ENCODE results near the gene VPS35L.

The VPS35L gene

DNA sequence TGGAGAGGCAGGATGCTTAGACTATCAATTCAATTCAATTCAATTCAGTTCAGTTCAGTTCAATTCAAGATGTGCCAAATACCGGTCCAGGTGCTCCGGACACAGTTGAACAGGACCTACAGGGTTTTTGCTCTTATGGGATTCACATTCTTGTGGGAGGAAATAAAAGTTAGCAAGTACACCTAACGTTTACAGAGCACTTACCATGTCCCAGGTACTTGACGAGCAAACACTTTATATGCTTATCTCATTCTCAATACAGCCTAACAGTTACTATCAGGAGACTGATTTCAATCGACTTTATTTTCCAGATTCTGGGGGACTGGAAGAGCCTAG, 33.1 kb upstream of the VPS35L start:
- Histone ChIP-seq H3K4me1 (ENCODE audit: control insufficient read depth, low read depth, low read length) (peaks cover 15% of the 10 kb centered on the region), H2BK15ac (replicated peaks; ENCODE audit: low read depth) (no peak overlapping the region), H3K56ac (ENCODE audit: low read length) (peak overlapping the region; percentile 80), H3K27ac (ENCODE audit: low read depth, low read length) (peak overlapping the region; percentile 26), H3K79me1 (ENCODE audit: low read length) (peaks cover 10% of the 10 kb centered on the region), H2BK120ac (ENCODE audit: low read depth, low read length) (no peak overlapping the region), H2AK5ac (ENCODE audit: low read length) (no peak overlapping the region), H2BK5ac (ENCODE audit: low read length) (no peak overlapping the region), H4K8ac (ENCODE audit: low read depth, low read length) (no peak overlapping the region), H3K79me2 (ENCODE audit: control insufficient read depth, insufficient read depth, low read length) (peaks cover 12% of the 10 kb centered on the region), H3K23ac (ENCODE audit: low read length) (no peak overlapping the region), H3K4me2 (ENCODE audit: low read length) (peak overlapping the region; percentile 34), H4K5ac (ENCODE audit: low read length) (peak overlapping the region; percentile 97), H3K18ac (ENCODE audit: low read length) (no peak overlapping the region), H3K36me3 (ENCODE audit: control insufficient read depth, insufficient read depth, low read length) (no peaks in the 10 kb centered on the region), H3K9ac (ENCODE audit: low read length) (peak overlapping the region; percentile 53), H3K4me3 (ENCODE audit: low read length) (no peak overlapping the region), H3K4ac (ENCODE audit: low read depth, low read length) (no peak overlapping the region), H3K27me3 (ENCODE audit: insufficient read depth, low read length, poor library complexity) (no peaks in the 10 kb centered on the region)
- no peak for DNase-seq
- no CpG with 5 or more reads among the region's 5 CpGs for WGBS (ENCODE audit: extremely low coverage, insufficient coverage, low lambda C conversion rate)

- Histone ChIP-seq H4K8ac (ENCODE audit: low read depth, low read length) (no peak overlapping the region), H3K56ac (ENCODE audit: low read length) (peak overlapping the region; percentile 73), H3K79me1 (ENCODE audit: low read length) (peaks cover 9% of the 10 kb centered on the region), H2BK120ac (ENCODE audit: low read depth, low read length) (no peak overlapping the region), H3K9ac (ENCODE audit: low read length) (no peak overlapping the region), H3K23ac (ENCODE audit: low read length) (no peak overlapping the region), H3K4me1 (ENCODE audit: control insufficient read depth, low read depth, low read length) (peaks cover 15% of the 10 kb centered on the region), H3K27ac (ENCODE audit: low read depth, low read length) (no peak overlapping the region), H3K36me3 (ENCODE audit: control insufficient read depth, insufficient read depth, low read length) (no peaks in the 10 kb centered on the region), H3K4ac (ENCODE audit: low read depth, low read length) (no peak overlapping the region), H2BK5ac (ENCODE audit: low read length) (no peak overlapping the region), H3K27me3 (ENCODE audit: insufficient read depth, low read length, poor library complexity) (no peaks in the 10 kb centered on the region), H3K4me2 (ENCODE audit: low read length) (no peak overlapping the region), H2BK15ac (replicated peaks; ENCODE audit: low read depth) (peak overlapping the region; percentile 75), H3K4me3 (ENCODE audit: low read length) (no peak overlapping the region), H2AK5ac (ENCODE audit: low read length) (no peak overlapping the region), H3K79me2 (ENCODE audit: control insufficient read depth, insufficient read depth, low read length) (peaks cover 12% of the 10 kb centered on the region), H3K18ac (ENCODE audit: low read length) (no peak overlapping the region), H4K5ac (ENCODE audit: low read length) (peak overlapping the region; percentile 71)
- WGBS (ENCODE audit: extremely low coverage, insufficient coverage, low lambda C conversion rate), result no CpG with 5 or more reads among the region's 2 CpGs
- DNase-seq, result no peak
These were observed 32.7 kb upstream of the VPS35L start for GRCh38 chr16:19522760-19523159.

- no peak overlapping the region for H3K27ac ChIP-seq (ENCODE audit: low read depth, low read length)
- H2BK5ac ChIP-seq (ENCODE audit: low read length), result no peak overlapping the region
- peaks cover 15% of the 10 kb centered on the region for H3K4me1 ChIP-seq (ENCODE audit: control insufficient read depth, low read depth, low read length)
- peak; percentile 19 for DNase-seq
- no peak overlapping the region for H2BK15ac ChIP-seq (replicated peaks; ENCODE audit: low read depth)
- no peak overlapping the region for H3K9ac ChIP-seq (ENCODE audit: low read length)
- no peak overlapping the region for H4K8ac ChIP-seq (ENCODE audit: low read depth, low read length)
- H3K18ac ChIP-seq (ENCODE audit: low read length), result peak overlapping the region; percentile 54
- no peak overlapping the region for H2BK120ac ChIP-seq (ENCODE audit: low read depth, low read length)
- H3K4me2 ChIP-seq (ENCODE audit: low read length), result no peak overlapping the region
- no peak overlapping the region for H3K4me3 ChIP-seq (ENCODE audit: low read length)
- no CpG with 5 or more reads among the region's 18 CpGs for WGBS (ENCODE audit: extremely low coverage, insufficient coverage, low lambda C conversion rate)
- H3K23ac ChIP-seq (ENCODE audit: low read length), result no peak overlapping the region
- no peak overlapping the region for H4K5ac ChIP-seq (ENCODE audit: low read length)
- peaks cover 12% of the 10 kb centered on the region for H3K79me2 ChIP-seq (ENCODE audit: control insufficient read depth, insufficient read depth, low read length)
- no peaks in the 10 kb centered on the region for H3K27me3 ChIP-seq (ENCODE audit: insufficient read depth, low read length, poor library complexity)
- peaks cover 9% of the 10 kb centered on the region for H3K79me1 ChIP-seq (ENCODE audit: low read length)
- no peak overlapping the region for H3K4ac ChIP-seq (ENCODE audit: low read depth, low read length)
- H3K56ac ChIP-seq (ENCODE audit: low read length), result no peak overlapping the region
- H2AK5ac ChIP-seq (ENCODE audit: low read length), result no peak overlapping the region
- no peaks in the 10 kb centered on the region for H3K36me3 ChIP-seq (ENCODE audit: control insufficient read depth, insufficient read depth, low read length)
These were observed 32.3 kb upstream of the VPS35L start for GRCh38 chr16:19523184-19523558.

- H3K79me2 ChIP-seq (ENCODE audit: control insufficient read depth, insufficient read depth, low read length), result peaks cover 12% of the 10 kb centered on the region
- H3K4me1 ChIP-seq (ENCODE audit: control insufficient read depth, low read depth, low read length), result peaks cover 15% of the 10 kb centered on the region
- H3K27ac ChIP-seq (ENCODE audit: low read depth, low read length), result peak within 1 kb of the TSS; percentile 9
- peak within 1 kb of the TSS; percentile 90 for H3K4me2 ChIP-seq (ENCODE audit: low read length)
- H2AK5ac ChIP-seq (ENCODE audit: low read length), result no peak within 1 kb of the TSS
- H3K79me1 ChIP-seq (ENCODE audit: low read length), result peaks cover 9% of the 10 kb centered on the region
- peak; percentile 98 for DNase-seq
- H4K8ac ChIP-seq (ENCODE audit: low read depth, low read length), result no peak within 1 kb of the TSS
- peak within 1 kb of the TSS; percentile 94 for H3K9ac ChIP-seq (ENCODE audit: low read length)
- peak within 1 kb of the TSS; percentile 88 for H3K56ac ChIP-seq (ENCODE audit: low read length)
- H2BK5ac ChIP-seq (ENCODE audit: low read length), result no peak within 1 kb of the TSS
- WGBS (ENCODE audit: extremely low coverage, insufficient coverage, low lambda C conversion rate), result no CpG with 5 or more reads among the region's 51 CpGs
- peak within 1 kb of the TSS; percentile 75 for H2BK15ac ChIP-seq (replicated peaks; ENCODE audit: low read depth)
- H3K18ac ChIP-seq (ENCODE audit: low read length), result peak within 1 kb of the TSS; percentile 61
- H3K23ac ChIP-seq (ENCODE audit: low read length), result no peak within 1 kb of the TSS
- H3K36me3 ChIP-seq (ENCODE audit: control insufficient read depth, insufficient read depth, low read length), result no peaks in the 10 kb centered on the region
- H2BK120ac ChIP-seq (ENCODE audit: low read depth, low read length), result no peak within 1 kb of the TSS
- no peak within 1 kb of the TSS for H3K4ac ChIP-seq (ENCODE audit: low read depth, low read length)
- peak within 1 kb of the TSS; percentile 99 for H3K4me3 ChIP-seq (ENCODE audit: low read length)
- H4K5ac ChIP-seq (ENCODE audit: low read length), result peak within 1 kb of the TSS; percentile 71
- no peaks in the 10 kb centered on the region for H3K27me3 ChIP-seq (ENCODE audit: insufficient read depth, low read length, poor library complexity)
These were observed 31.7 kb upstream of the VPS35L start, which contains the start of gene CCP110 for GRCh38 chr16:19523559-19524355. Gene CCP110, plus strand, starts transcription at chr16:19523942. Its CDS starts 3,940 bp downstream, at chr16:19527882.

GRCh38 chr16:19524356-19524615, 31.2 kb upstream of the VPS35L start:
- Histone ChIP-seq H3K9ac (ENCODE audit: low read length) (peak overlapping the region; percentile 94), H3K4me3 (ENCODE audit: low read length) (peak overlapping the region; percentile 99), H4K8ac (ENCODE audit: low read depth, low read length) (no peak overlapping the region), H3K4ac (ENCODE audit: low read depth, low read length) (no peak overlapping the region), H2BK120ac (ENCODE audit: low read depth, low read length) (no peak overlapping the region), H3K18ac (ENCODE audit: low read length) (peak overlapping the region; percentile 61), H3K27ac (ENCODE audit: low read depth, low read length) (peak overlapping the region; percentile 9), H3K23ac (ENCODE audit: low read length) (no peak overlapping the region), H3K79me2 (ENCODE audit: control insufficient read depth, insufficient read depth, low read length) (peaks cover 12% of the 10 kb centered on the region), H2BK5ac (ENCODE audit: low read length) (no peak overlapping the region), H2AK5ac (ENCODE audit: low read length) (no peak overlapping the region), H3K79me1 (ENCODE audit: low read length) (peaks cover 7% of the 10 kb centered on the region), H2BK15ac (replicated peaks; ENCODE audit: low read depth) (no peak overlapping the region), H3K36me3 (ENCODE audit: control insufficient read depth, insufficient read depth, low read length) (no peaks in the 10 kb centered on the region), H3K27me3 (ENCODE audit: insufficient read depth, low read length, poor library complexity) (no peaks in the 10 kb centered on the region), H3K4me1 (ENCODE audit: control insufficient read depth, low read depth, low read length) (peaks cover 15% of the 10 kb centered on the region), H3K4me2 (ENCODE audit: low read length) (peak overlapping the region; percentile 90), H3K56ac (ENCODE audit: low read length) (peak overlapping the region; percentile 88), H4K5ac (ENCODE audit: low read length) (no peak overlapping the region)
- no CpG with 5 or more reads among the region's 11 CpGs for WGBS (ENCODE audit: extremely low coverage, insufficient coverage, low lambda C conversion rate)
- no peak for DNase-seq

Measured in mesendoderm (in vitro differentiated cells).